CD14-positive monocyte (primary cell): ENCODE data around the gene RANBP1. TPM values are rescaled to one million over a fixed set of nuclear protein-coding genes. Genes with fewer than 3 reads are reported as not detected.

Experiments
- DNase-seq, 3 donors: peaks; one replicate each; pipeline ENCODE4 v3.0.0-alpha.2; 2011 to 2022
- H2AFZ ChIP-seq: 2 replicates; pipeline ENCODE4 v1.6.0; 2012; ENCODE audit warnings: mild to moderate bottlenecking, low read depth, low read length, inconsistent platforms; ENCODE audit not compliant: insufficient read depth, poor library complexity, severe bottlenecking
- H3K27ac ChIP-seq, 2 donors: 1 replicate in 1 of 2; 2 replicates in 1 of 2; pipeline ENCODE4 v1.5.1; 2012 to 2013; ENCODE audit warnings: low read length in 2 of 2, control low read depth in 1 of 2, inconsistent platforms in 1 of 2, low read depth in 1 of 2, mild to moderate bottlenecking in 1 of 2
- H3K27me3 ChIP-seq, 2 donors: one replicate each; pipeline versions ENCODE4 v1.6.0 to v1.6.1; 2011 to 2013; ENCODE audit warnings: low read length in 2 of 2; ENCODE audit not compliant: control insufficient read depth in 2 of 2, insufficient read depth in 2 of 2
- H3K36me3 ChIP-seq, 2 donors: replicated peaks in 1 of 2; 1 replicate in 1 of 2; 2 replicates in 1 of 2; pipeline versions ENCODE4 v1.5.1 to v1.6.1; 2012 to 2013; ENCODE audit warnings: low read length in 2 of 2, control low read depth in 1 of 2, inconsistent platforms in 1 of 2, mild to moderate bottlenecking in 1 of 2; ENCODE audit not compliant: insufficient read depth in 2 of 2, control insufficient read depth in 1 of 2
- H3K4me1 ChIP-seq, 2 donors: 1 replicate in 1 of 2; 2 replicates in 1 of 2; pipeline versions ENCODE4 v1.5.1 to v1.6.1; 2012 to 2013; ENCODE audit warnings: low read length in 2 of 2, control low read depth in 1 of 2, inconsistent platforms in 1 of 2, mild to moderate bottlenecking in 1 of 2, moderate library complexity in 1 of 2; ENCODE audit not compliant: insufficient read depth in 2 of 2, control insufficient read depth in 1 of 2
- H3K4me2 ChIP-seq: replicated peaks from 2 replicates; pipeline ENCODE3; 2012; ENCODE audit warnings: low read length, moderate library complexity, mild to moderate bottlenecking; ENCODE audit not compliant: poor library complexity, severe bottlenecking; ENCODE audit errors: extremely low read depth
- H3K4me3 ChIP-seq, 3 experiments: fragments of 200-600 bp in 1 of 3; sonication (generic) in 1 of 3; replicated peaks in 1 of 3; 1 replicate in 2 of 3; 2 replicates in 1 of 3; pipeline ENCODE4 v1.5.1; 2011 to 2013; ENCODE audit warnings: low read length in 3 of 3, mild to moderate bottlenecking in 3 of 3, control low read depth in 2 of 3, low read depth in 2 of 3, inconsistent platforms in 1 of 3, moderate library complexity in 1 of 3
- H3K79me2 ChIP-seq: 2 replicates; pipeline ENCODE4 v1.6.0; 2012; ENCODE audit warnings: mild to moderate bottlenecking, control low read depth, inconsistent platforms, low read length, moderate library complexity; ENCODE audit not compliant: insufficient read depth
- H3K9ac ChIP-seq: 2 replicates; pipeline ENCODE4 v1.6.0; 2017; ENCODE audit warnings: low read length, mild to moderate bottlenecking; ENCODE audit not compliant: insufficient read depth, poor library complexity, severe bottlenecking
- H3K9me3 ChIP-seq, 2 donors: replicated peaks in 1 of 2; 1 replicate in 1 of 2; 2 replicates in 1 of 2; pipeline versions ENCODE4 v1.5.1 to v1.6.1; 2012 to 2013; ENCODE audit warnings: low read length in 2 of 2, control low read depth in 1 of 2; ENCODE audit not compliant: control insufficient read depth in 1 of 2, insufficient read depth in 1 of 2
- H4K20me1 ChIP-seq: 2 replicates; pipeline ENCODE4 v1.6.0; 2012; ENCODE audit warnings: mild to moderate bottlenecking, low read length, control low read depth, moderate library complexity; ENCODE audit not compliant: insufficient read depth
- H3K27ac Mint-ChIP-seq, 7 donors: one replicate each; pipeline ENCODE4 v1.8.0; 2020; ENCODE audit warnings: mild to moderate bottlenecking in 7 of 7, mixed read lengths in 7 of 7, moderate library complexity in 6 of 7, inconsistent platforms in 2 of 7
- H3K27me3 Mint-ChIP-seq, 3 donors: one replicate each; pipeline ENCODE4 v1.8.0; 2021 to 2022; ENCODE audit warnings: low read depth in 3 of 3, mild to moderate bottlenecking in 3 of 3, mixed read lengths in 3 of 3, moderate library complexity in 3 of 3, inconsistent platforms in 1 of 3
- H3K36me3 Mint-ChIP-seq, 2 donors: one replicate each; pipeline ENCODE4 v1.8.0; 2020; ENCODE audit warnings: mixed read lengths in 2 of 2, inconsistent platforms in 1 of 2, mild to moderate bottlenecking in 1 of 2
- H3K4me1 Mint-ChIP-seq: one replicate; pipeline ENCODE4 v1.8.0; 2020; ENCODE audit warnings: mild to moderate bottlenecking, mixed read lengths
- H3K4me3 Mint-ChIP-seq, 2 donors: one replicate each; pipeline ENCODE4 v1.8.0; 2020; ENCODE audit warnings: mild to moderate bottlenecking in 2 of 2, mixed read lengths in 2 of 2, moderate library complexity in 1 of 2
- H3K9me3 Mint-ChIP-seq, 7 donors: one replicate each; pipeline ENCODE4 v1.8.0; 2020 to 2022; ENCODE audit warnings: mixed read lengths in 7 of 7, mild to moderate bottlenecking in 6 of 7, moderate library complexity in 6 of 7, inconsistent platforms in 2 of 7
- WGBS: methylation state at CpG from one replicate; pipeline ENCODE4 v1.1.5; 2013; ENCODE audit warnings: missing lambda C conversion rate; ENCODE audit not compliant: insufficient coverage; 5-methylcytosine and 5-hydroxymethylcytosine counted together
- intact Hi-C, 2 donors: fragments of 100-400 bp; cut with micrococcal nuclease; formaldehyde crosslinking; loops; one replicate each; pipeline versions ENCODE4 v1.15.0 to v1.15.1; 2023
- polyA plus RNA-seq, 3 donors: library from polyadenylated mRNA; depleted of rRNA in 1 of 3; unstranded in 2 of 3; stranded (reverse) in 1 of 3; fragments of 300-500 nt in 2 of 3; fragments of >200 nt in 1 of 3; fragmentation: Illumina TruSeq in 2 of 3; gene quantifications; 1 replicate in 2 of 3; 2 replicates in 1 of 3; pipeline ENCODE4 v1.2.3, GENCODE V29; 2012 to 2021
- TF ChIP-seq, protein P1 (sequence below): fragments of 200-600 bp; IDR thresholded peaks from one replicate; pipeline ENCODE4 v1.8.0; 2022; ENCODE audit warnings: antibody characterized with exemption, mild to moderate bottlenecking

The RANBP1 gene
- polyA plus RNA-seq, 3 donors, result 45.0 to 52.3 (median 47.4) TPM

DNA sequence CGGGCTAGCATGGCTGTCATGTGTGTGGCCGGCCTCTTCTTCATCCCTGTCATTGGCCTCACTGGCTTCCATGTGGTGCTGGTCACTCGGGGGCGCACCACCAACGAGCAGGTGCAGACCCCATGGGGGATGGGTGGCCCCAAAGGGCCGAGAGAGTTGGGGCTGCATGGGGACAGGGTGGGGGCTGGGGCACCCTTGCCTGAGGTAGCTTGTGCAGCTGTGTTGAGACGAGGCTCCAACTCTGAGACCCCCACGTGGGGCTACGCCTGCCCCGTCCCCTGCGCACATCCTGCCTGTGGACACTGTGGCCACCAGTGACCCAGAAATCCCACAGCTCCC, 24.2 kb downstream of the RANBP1 start:
- H3K9me3 Mint-ChIP-seq, result no peaks in the 10 kb centered on the region
- no peak overlapping the region for H3K27ac ChIP-seq
- 94% methylated on average over 10 of the region's 11 CpGs for WGBS
- H3K27me3 Mint-ChIP-seq, result peaks cover 0 to 2% (median 0%) of the 10 kb centered on the region in 3 donors
- no peaks in the 10 kb centered on the region for H3K4me1 ChIP-seq
- H3K36me3 ChIP-seq, result peaks cover 11 to 18% of the 10 kb centered on the region in 2 donors
- H3K27me3 ChIP-seq, result no peaks in the 10 kb centered on the region
- peaks cover 47% of the 10 kb centered on the region for H4K20me1 ChIP-seq
- H3K4me3 ChIP-seq, result no peak overlapping the region
- no peaks in the 10 kb centered on the region for H3K9me3 ChIP-seq
- no peak overlapping the region for H3K4me2 ChIP-seq
- no peak overlapping the region for H3K9ac ChIP-seq
- H3K27ac Mint-ChIP-seq, result no peak overlapping the region
- intact Hi-C loops, result no loop called here
- H3K4me3 Mint-ChIP-seq, result no peak overlapping the region
- DNase-seq, result no peak
- H3K79me2 ChIP-seq, result peaks cover 8% of the 10 kb centered on the region
- H2AFZ ChIP-seq, result no peak overlapping the region
- peaks cover 9 to 10% of the 10 kb centered on the region in 2 donors for H3K36me3 Mint-ChIP-seq
- H3K4me1 Mint-ChIP-seq, result peaks cover 4% of the 10 kb centered on the region
- TF ChIP-seq, protein P1, sequence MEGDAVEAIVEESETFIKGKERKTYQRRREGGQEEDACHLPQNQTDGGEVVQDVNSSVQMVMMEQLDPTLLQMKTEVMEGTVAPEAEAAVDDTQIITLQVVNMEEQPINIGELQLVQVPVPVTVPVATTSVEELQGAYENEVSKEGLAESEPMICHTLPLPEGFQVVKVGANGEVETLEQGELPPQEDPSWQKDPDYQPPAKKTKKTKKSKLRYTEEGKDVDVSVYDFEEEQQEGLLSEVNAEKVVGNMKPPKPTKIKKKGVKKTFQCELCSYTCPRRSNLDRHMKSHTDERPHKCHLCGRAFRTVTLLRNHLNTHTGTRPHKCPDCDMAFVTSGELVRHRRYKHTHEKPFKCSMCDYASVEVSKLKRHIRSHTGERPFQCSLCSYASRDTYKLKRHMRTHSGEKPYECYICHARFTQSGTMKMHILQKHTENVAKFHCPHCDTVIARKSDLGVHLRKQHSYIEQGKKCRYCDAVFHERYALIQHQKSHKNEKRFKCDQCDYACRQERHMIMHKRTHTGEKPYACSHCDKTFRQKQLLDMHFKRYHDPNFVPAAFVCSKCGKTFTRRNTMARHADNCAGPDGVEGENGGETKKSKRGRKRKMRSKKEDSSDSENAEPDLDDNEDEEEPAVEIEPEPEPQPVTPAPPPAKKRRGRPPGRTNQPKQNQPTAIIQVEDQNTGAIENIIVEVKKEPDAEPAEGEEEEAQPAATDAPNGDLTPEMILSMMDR, result no peak

DNA sequence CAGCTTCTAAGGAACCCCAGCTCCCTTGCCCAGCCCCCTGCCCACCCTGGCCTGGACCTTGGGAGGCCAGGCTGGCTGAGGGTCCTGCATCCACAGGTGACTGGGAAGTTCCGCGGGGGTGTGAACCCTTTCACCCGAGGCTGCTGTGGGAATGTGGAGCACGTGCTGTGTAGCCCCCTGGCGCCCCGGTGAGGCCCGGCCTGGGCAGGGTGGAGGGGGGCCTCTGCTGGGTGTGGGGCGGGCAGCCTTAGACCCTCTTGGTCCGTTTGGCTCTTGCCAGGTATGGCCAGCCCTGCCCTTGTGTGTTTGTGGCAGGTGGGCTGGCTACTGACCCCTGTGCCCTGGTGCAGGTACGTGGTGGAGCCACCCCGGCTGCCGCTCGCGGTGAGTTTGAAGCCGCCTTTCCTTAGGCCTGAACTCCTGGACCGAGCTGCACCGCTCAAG, 24.6 kb downstream of the RANBP1 start:
- peaks cover 9 to 12% of the 10 kb centered on the region in 2 donors for H3K36me3 Mint-ChIP-seq
- TF ChIP-seq, protein P1, result no peak

More for the DNA sequence above, 24.6 kb downstream of the RANBP1 start:
- H3K4me1 ChIP-seq, result no peaks in the 10 kb centered on the region
- H3K27me3 ChIP-seq, result no peaks in the 10 kb centered on the region
- H3K4me1 Mint-ChIP-seq, result peaks cover 4% of the 10 kb centered on the region
- H3K36me3 ChIP-seq, result peaks cover 13 to 18% of the 10 kb centered on the region in 2 donors
- H3K27ac Mint-ChIP-seq, result no peak overlapping the region
- H3K4me3 Mint-ChIP-seq, result no peak overlapping the region
- intact Hi-C loops, result no loop called here
- no peak overlapping the region for H3K4me3 ChIP-seq
- H3K9ac ChIP-seq, result no peak overlapping the region
- H2AFZ ChIP-seq, result no peak overlapping the region
- no peaks in the 10 kb centered on the region for H3K9me3 Mint-ChIP-seq
- 95% methylated on average over 17 of the region's 17 CpGs for WGBS
- peaks cover 0 to 2% (median 0%) of the 10 kb centered on the region in 3 donors for H3K27me3 Mint-ChIP-seq
- H3K27ac ChIP-seq, result no peak overlapping the region
- peaks cover 8% of the 10 kb centered on the region for H3K79me2 ChIP-seq
- no peak overlapping the region for H3K4me2 ChIP-seq
- H4K20me1 ChIP-seq, result peaks cover 43% of the 10 kb centered on the region
- no peaks in the 10 kb centered on the region for H3K9me3 ChIP-seq
- DNase-seq, result no peak
